ENCODE data around the gene TMCC1. TPM values are rescaled to one million over a fixed set of nuclear protein-coding genes. Genes with fewer than 3 reads are reported as not detected.

Gene TMCC1
- total and polyA plus RNA-seq, 2 donors (not counting 3 experiments of a cell fraction or from before 2014, with no cell fraction given): 17.4 to 38.4 TPM

DNA sequence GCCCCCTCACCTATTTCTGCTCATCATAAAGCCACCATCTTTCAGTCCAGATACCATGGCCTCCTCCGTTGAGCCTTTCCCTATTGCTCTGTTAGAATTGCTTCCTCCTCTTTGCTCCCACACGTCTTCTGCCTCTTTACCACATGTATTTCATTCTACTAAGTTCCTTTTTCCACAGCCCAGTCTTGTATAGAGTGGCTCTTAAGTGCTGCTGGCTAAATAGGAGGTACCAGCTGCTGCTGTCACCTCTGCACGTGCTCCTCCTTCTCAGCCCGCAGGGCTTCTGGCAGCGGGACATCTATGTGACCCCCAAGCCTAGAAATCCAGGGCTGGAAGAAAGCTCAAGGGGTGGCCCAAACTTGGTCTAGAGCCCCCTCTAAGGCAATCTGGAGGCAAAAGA lies 248.2 kb downstream of the TMCC1 start:
- dilution Hi-C loops (cut with MboI; ENCODE audit: extremely low pct_ligation_motif_present, low sequenced_read_pairs): no loop called here
- Histone ChIP-seq H3K9me1 (replicated peaks; ENCODE audit: control insufficient read depth, extremely low read depth, insufficient read depth, low read length) (no peaks in the 10 kb centered on the region), H2AFZ (ENCODE audit: low read depth, low read length) (no peak overlapping the region), H3K9me3 (replicated peaks; ENCODE audit: control insufficient read depth, insufficient read depth, low read length) (no peaks in the 10 kb centered on the region), H3K36me3 (ENCODE audit: control insufficient read depth in 2 of 2, extremely low read depth in 1 of 2, insufficient read depth in 2 of 2, low read length in 2 of 2) (no peaks in the 10 kb centered on the region), H3K9ac (replicated peaks; ENCODE audit: extremely low read depth, insufficient read depth, low read length) (no peak overlapping the region), H3K27ac (ENCODE audit: insufficient read depth, low read depth, low read length) (no peak overlapping the region), H3K4me3 (replicated peaks in 1 of 3; ENCODE audit: insufficient read depth in 1 of 3, low read depth in 1 of 3, low read length in 3 of 3) (no peak overlapping the region), H3K4me2 (ENCODE audit: insufficient read depth, low read length) (no peak overlapping the region), H3K27me3 (ENCODE audit: control insufficient read depth in 2 of 2, insufficient read depth in 2 of 2, low read length in 2 of 2) (no peaks in the 10 kb centered on the region), H3K79me2 (ENCODE audit: control insufficient read depth, insufficient read depth, low read length) (no peaks in the 10 kb centered on the region), H3K4me1 (ENCODE audit: control insufficient read depth, extremely low read depth, insufficient read depth, low read length) (no peaks in the 10 kb centered on the region), H4K20me1 (replicated peaks; ENCODE audit: control insufficient read depth, extremely low read depth, insufficient read depth, low read length) (no peaks in the 10 kb centered on the region)
- ChIA-PET CTCF (no interaction called here), POLR2A (no interaction called here)
- no peak for TF ChIP-seq POLR2A (IDR thresholded peaks at IDR 0.05; ENCODE audit: low read depth, low read length)
- no peak for TF ChIP-seq EZH2 (IDR thresholded peaks at IDR 0.05; ENCODE audit: borderline replicate concordance, low read depth, low read length, severe bottlenecking)
- TF ChIP-seq, protein P1, sequence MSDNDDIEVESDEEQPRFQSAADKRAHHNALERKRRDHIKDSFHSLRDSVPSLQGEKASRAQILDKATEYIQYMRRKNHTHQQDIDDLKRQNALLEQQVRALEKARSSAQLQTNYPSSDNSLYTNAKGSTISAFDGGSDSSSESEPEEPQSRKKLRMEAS (IDR thresholded peaks at IDR 0.05; ENCODE audit: insufficient read depth, insufficient read length): no peak
- TF ChIP-seq POLR2AphosphoS5 (IDR thresholded peaks at IDR 0.05; ENCODE audit: insufficient read depth, low read depth, low read length): no peak
- TF ChIP-seq CTCF (IDR thresholded peaks at IDR 0.05; ENCODE audit: extremely low read depth in 1 of 2, insufficient read depth in 1 of 2, low read depth in 1 of 2, low read length in 2 of 2): no peak
- TF ChIP-seq GATA2 (IDR thresholded peaks at IDR 0.05; ENCODE audit: insufficient read depth, insufficient read length, low read depth, low read length): no peak
- TF ChIP-seq MYC (IDR thresholded peaks at IDR 0.05; ENCODE audit: low read depth, low read length): no peak
- TF ChIP-seq FOS (IDR thresholded peaks at IDR 0.05; ENCODE audit: borderline replicate concordance, insufficient read depth, low read length): no peak
- no peak for TF ChIP-seq JUN (IDR thresholded peaks at IDR 0.05; ENCODE audit: borderline replicate concordance, insufficient read depth, insufficient read length, low read depth)
- intact Hi-C loops (cut with micrococcal nuclease): no loop called here
- DNase-seq (ENCODE audit: low read depth, low spot score) (no peak), FAIRE-seq (no peak)
- no TSS peak for BruUV-seq (replicated peaks)
